Measurements from ENCODE around the gene SHC1.

- no peak for TF ChIP-seq CTCF (IDR thresholded peaks at IDR 0.05)
- TF ChIP-seq EP300 (IDR thresholded peaks at IDR 0.05; ENCODE audit: borderline replicate concordance in 1 of 2, low read depth in 1 of 2, low read length in 1 of 2): no peak
These were observed 10.0 kb downstream of the SHC1 start for GRCh38 chr1:154960446-154961136.

Data from SK-N-SH (cell line).